K562 (cell line): Measurements from ENCODE around the gene DUS3L. TPM values are rescaled to one million over a fixed set of nuclear protein-coding genes. Genes with fewer than 3 reads are reported as not detected.

Experiments used
- ATAC-seq: fragments of 200-7000 bp; cut with Tn5 transposase; 3 replicates; pipeline ENCODE4 v1.9.1; 2020; ENCODE audit warnings: moderate library complexity
- BruUV-seq: library from RNA; stranded (reverse); fragments of 400-500 nt; replicated peaks from 2 replicates; lab custom pipeline; 2021; lab: Mats Ljungman, UMichigan
- CTCF ChIA-PET: fragments of 300-600 bp; formaldehyde crosslinking; extraction: SDS; loops from one replicate; lab custom pipeline; 2021; ENCODE audit warnings: low intra/inter-chr PET ratio; lab: Yijun Ruan, JAX
- POLR2A ChIA-PET: fragments of 300-600, 350-650 bp; sonication (Branson Sonifier 250); formaldehyde crosslinking; extraction: SDS; loops from one replicate; lab custom pipeline; 2021; ENCODE audit warnings: antibody characterized with exemption, inconsistent platforms; lab: Yijun Ruan, JAX
- DNase-seq, 4 experiments: peaks; one replicate each; pipeline versions ENCODE4 v3.0.0 to v3.0.0-alpha.2; 2011 to 2018; ENCODE audit warnings: low spot score in 3 of 4, mixed read lengths in 3 of 4; ENCODE audit errors: extremely low read depth in 1 of 4
- FAIRE-seq: peaks from 2 replicates; lab custom pipeline; 2011; peaks lifted over from hg19 to GRCh38; lab: Jason Lieb, UNC
- H2AFZ ChIP-seq: 2 replicates; pipeline ENCODE4 v1.6.0; 2011; ENCODE audit warnings: low read depth, low read length, control low read depth, inconsistent platforms
- H3K27ac ChIP-seq: fragments of 200-600 bp; 3 replicates; pipeline ENCODE4 v1.8.0; 2011; ENCODE audit warnings: low read depth, mild to moderate bottlenecking, control low read depth, inconsistent platforms, low read length, moderate library complexity, mixed read lengths; ENCODE audit errors: extremely low read depth
- H3K27me3 ChIP-seq, 2 experiments: fragments of 300-600 bp in 1 of 2; 2 replicates in 1 of 2; 3 replicates in 1 of 2; pipeline versions ENCODE4 v1.6.0 to v1.8.0; 2011; ENCODE audit warnings: inconsistent platforms in 2 of 2, low read length in 2 of 2, mild to moderate bottlenecking in 1 of 2, mixed read lengths in 1 of 2, moderate library complexity in 1 of 2; ENCODE audit not compliant: control insufficient read depth in 2 of 2, insufficient read depth in 2 of 2
- H3K36me3 ChIP-seq: fragments of 300-600 bp; 3 replicates; pipeline ENCODE4 v1.8.0; 2011; ENCODE audit warnings: mild to moderate bottlenecking, low read length, inconsistent platforms; ENCODE audit not compliant: control insufficient read depth, insufficient read depth
- H3K4me1 ChIP-seq, 2 experiments: fragments of 200-600 bp in 1 of 2; replicated peaks in 1 of 2; 2 replicates in 1 of 2; 3 replicates in 1 of 2; pipeline versions ENCODE4 v1.5.1 to v1.8.0; 2011; ENCODE audit warnings: inconsistent platforms in 2 of 2, low read length in 2 of 2, mild to moderate bottlenecking in 1 of 2, mixed read lengths in 1 of 2, moderate library complexity in 1 of 2; ENCODE audit not compliant: control insufficient read depth in 2 of 2, insufficient read depth in 2 of 2
- H3K4me2 ChIP-seq: 2 replicates; pipeline ENCODE4 v1.6.1; 2011; ENCODE audit warnings: low read length, control low read depth, inconsistent platforms, mixed read lengths; ENCODE audit not compliant: insufficient read depth
- H3K4me3 ChIP-seq: fragments of 200-600 bp; sonication (generic), shearing (Covaris generic); 2 replicates; pipeline ENCODE4 v1.5.1; 2016; ENCODE audit warnings: control low read depth, inconsistent platforms
- H3K79me2 ChIP-seq: fragments of 200-600 bp; 3 replicates; pipeline ENCODE4 v1.8.0; 2011; ENCODE audit warnings: low read length, inconsistent platforms; ENCODE audit not compliant: control insufficient read depth, insufficient read depth
- H3K9ac ChIP-seq, 2 experiments: 2 replicates each; pipeline versions ENCODE4 v1.6.0 to v1.6.1; 2011; ENCODE audit warnings: low read depth in 2 of 2, low read length in 2 of 2, control low read depth in 1 of 2, inconsistent platforms in 1 of 2, mild to moderate bottlenecking in 1 of 2, mixed read lengths in 1 of 2; ENCODE audit not compliant: insufficient read depth in 1 of 2
- H3K9me1 ChIP-seq: one replicate; pipeline ENCODE4 v1.6.0; 2011; ENCODE audit warnings: inconsistent platforms, mild to moderate bottlenecking, low read length, moderate library complexity; ENCODE audit not compliant: control insufficient read depth, insufficient read depth
- H3K9me3 ChIP-seq: replicated peaks from 2 replicates; pipeline ENCODE4 v1.5.1; 2011; ENCODE audit warnings: low read depth, low read length, inconsistent platforms; ENCODE audit not compliant: control insufficient read depth, insufficient read depth
- H4K20me1 ChIP-seq: replicated peaks from 2 replicates; pipeline ENCODE4 v1.6.1; 2011; ENCODE audit warnings: low read length, inconsistent platforms, mixed read lengths; ENCODE audit not compliant: control insufficient read depth, insufficient read depth
- ATF2 ChIP-seq: sonication (generic); formaldehyde crosslinking; IDR thresholded peaks from 2 replicates; pipeline ENCODE4 v1.8.1; 2022; ENCODE audit warnings: missing genetic modification reagents
- CBFA2T3 ChIP-seq: fragments of 450-650 bp; IDR thresholded peaks from 2 replicates; pipeline ENCODE4 v1.6.1; 2017
- CBX1 ChIP-seq: sonication (generic); IDR thresholded peaks from 2 replicates; pipeline ENCODE4 v1.6.1; 2016; ENCODE audit warnings: antibody characterized with exemption, low read depth, mild to moderate bottlenecking
- CHD1 ChIP-seq: fragments of 200-600 bp; sonication (generic); IDR thresholded peaks from one replicate; pipeline ENCODE4 v1.6.1; 2012; ENCODE audit warnings: mild to moderate bottlenecking, moderate library complexity, low read length, inconsistent platforms
- CHD4 ChIP-seq: fragments of 200-600 bp; sonication (generic); IDR thresholded peaks from 3 replicates; pipeline ENCODE4 v1.6.1; 2012; ENCODE audit warnings: low read depth, mild to moderate bottlenecking, mixed read lengths, low read length, inconsistent platforms; ENCODE audit not compliant: insufficient read depth, insufficient replicate concordance, poor library complexity, severe bottlenecking
- CREB1 ChIP-seq, 2 experiments: sonication (generic) in 1 of 2; formaldehyde crosslinking in 1 of 2; IDR thresholded peaks; 2 replicates each; pipeline versions ENCODE4 v1.6.1 to v1.8.0; 2012 to 2022; ENCODE audit warnings: inconsistent platforms in 1 of 2, mild to moderate bottlenecking in 1 of 2, missing genetic modification reagents in 1 of 2, moderate library complexity in 1 of 2
- E2F3 ChIP-seq: fragments of 250-450 bp; sonication (Bioruptor Pico); IDR thresholded peaks from 2 replicates; pipeline ENCODE4 v1.4.0; 2020; ENCODE audit warnings: mild to moderate bottlenecking
- LARP7 ChIP-seq: fragments of 450-650 bp; IDR thresholded peaks from 2 replicates; pipeline ENCODE4 v1.6.1; 2016
- MAFK ChIP-seq: IDR thresholded peaks from 2 replicates; pipeline ENCODE4 v1.6.1; 2011; ENCODE audit warnings: low read length, improper control_type of control experiment
- MCM5 ChIP-seq: fragments of 450-650 bp; IDR thresholded peaks from 2 replicates; pipeline ENCODE4 v1.6.1; 2016; ENCODE audit warnings: low read depth
- MCM7 ChIP-seq, 2 experiments: fragments of 450-650 bp; IDR thresholded peaks; 2 replicates each; pipeline ENCODE4 v1.6.1; 2016 to 2018
- MEF2A ChIP-seq: IDR thresholded peaks from 2 replicates; pipeline ENCODE4 v1.6.1; 2011; ENCODE audit warnings: low read depth, mild to moderate bottlenecking, low read length, moderate library complexity; ENCODE audit not compliant: control insufficient read depth
- NFIC ChIP-seq: fragments of 450-650 bp; IDR thresholded peaks from 2 replicates; pipeline ENCODE4 v1.6.1; 2017; ENCODE audit warnings: mild to moderate bottlenecking, inconsistent platforms
- SIX5 ChIP-seq, 2 experiments: IDR thresholded peaks; 2 replicates each; pipeline ENCODE4 v1.6.1; 2011; ENCODE audit warnings: low read length in 2 of 2, borderline replicate concordance in 1 of 2, low read depth in 1 of 2, mild to moderate bottlenecking in 1 of 2, moderate library complexity in 1 of 2; ENCODE audit not compliant: insufficient read depth in 1 of 2
- TCF7 ChIP-seq: sonication (generic); IDR thresholded peaks from 2 replicates; pipeline ENCODE4 v1.6.1; 2016; ENCODE audit warnings: antibody characterized with exemption, borderline replicate concordance
- THRA ChIP-seq: fragments of 450-650 bp; IDR thresholded peaks from 2 replicates; pipeline ENCODE4 v1.6.1; 2017; ENCODE audit warnings: mild to moderate bottlenecking, moderate library complexity
- ZC3H8 ChIP-seq: fragments of 450-650 bp; IDR thresholded peaks from 2 replicates; pipeline ENCODE4 v1.6.1; 2017
- ZNF175 ChIP-seq: fragments of 200-800 bp; sonication (Bioruptor generic); IDR thresholded peaks from 2 replicates; pipeline ENCODE4 v1.6.1; 2016; ENCODE audit warnings: low read depth, mild to moderate bottlenecking, missing genetic modification characterization, missing compliant biosample characterization
- ZNF830 ChIP-seq: fragments of 250-450 bp; sonication (Bioruptor Pico); IDR thresholded peaks from 2 replicates; pipeline ENCODE4 v1.5.0; 2021; ENCODE audit warnings: mild to moderate bottlenecking
- WGBS: fragments of 100-300 bp; shearing (Covaris generic); methylation state at CpG from one replicate; pipeline ENCODE4 v1.1.6; 2016; ENCODE audit warnings: low coverage, mixed read lengths; ENCODE audit not compliant: insufficient coverage; ENCODE audit errors: missing lambda C conversion rate; 5-methylcytosine and 5-hydroxymethylcytosine counted together
- in situ Hi-C: fragments of 300-500 bp; cut with MboI; formaldehyde crosslinking; loops from 4 replicates; pipeline ENCODE4 v1.15.0; 2018; ENCODE audit warnings: inconsistent platforms, mixed read lengths
- intact Hi-C: fragments of 100-400 bp; cut with micrococcal nuclease; formaldehyde crosslinking; loops from 2 replicates; pipeline ENCODE4 v1.14.2; 2022
- polyA plus RNA-seq, 8 experiments: library from polyadenylated mRNA; depleted of rRNA in 4 of 8; stranded (reverse) in 5 of 8; unstranded in 3 of 8; fragments of >200 nt; fragmentation: Nextera tagmentation in 2 of 8; fragmentation: Illumina TruSeq in 1 of 8; extraction: Ambion mirVana in 2 of 8; extraction: Trizol in 1 of 8; gene quantifications; 2 replicates each; pipeline versions ENCODE4 v1.2.1 to v1.2.3, GENCODE V29; 2011 to 2014; ENCODE audit warnings: inconsistent platforms in 1 of 8, missing spikeins in 1 of 8
- total RNA-seq, 7 experiments: library from RNA; depleted of rRNA in 6 of 7; stranded (reverse); fragments of >200 nt in 6 of 7; fragmentation: Illumina TruSeq in 2 of 7; extraction: Trizol in 2 of 7; gene quantifications; 2 replicates each; pipeline versions ENCODE4 v1.2.1 to v1.2.3, GENCODE V29; 2011 to 2021; ENCODE audit warnings: low replicate concordance in 1 of 7
- TF ChIP-seq, protein P1 (sequence below): fragments of 450-650 bp; IDR thresholded peaks from 2 replicates; pipeline ENCODE4 v1.7.1; 2018; ENCODE audit warnings: mild to moderate bottlenecking, low read depth; ENCODE audit not compliant: partially characterized antibody

DUS3L gene
- total and polyA plus RNA-seq, 9 of the 15 experiments (the other 6 are each of a cell fraction or from before 2014, with no cell fraction given), result 1.7 to 102 (median 77.5) TPM

DNA sequence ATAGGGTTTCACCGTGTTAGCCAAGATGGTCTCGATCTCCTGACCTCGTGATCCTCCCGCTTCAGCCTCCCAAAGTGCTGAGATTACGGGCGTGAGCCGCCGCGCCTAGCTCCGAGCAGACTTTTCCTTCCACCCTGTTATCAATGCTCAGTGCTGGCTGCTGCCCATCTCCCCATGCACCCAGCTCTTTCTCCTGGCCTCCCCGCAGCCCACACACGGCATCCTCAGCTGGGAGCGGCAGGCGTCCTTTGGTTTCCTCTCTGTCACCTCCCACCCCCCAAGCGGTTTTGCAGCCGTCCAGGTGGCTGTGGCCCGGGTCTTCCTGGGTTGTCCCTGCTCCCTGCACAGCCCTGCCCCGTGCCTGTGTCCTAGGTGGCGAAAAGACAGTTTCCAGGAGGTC, 18.5 kb downstream of the DUS3L start:
- in situ Hi-C loops, result no loop called here

More for the DNA sequence above, 18.5 kb downstream of the DUS3L start:
- intact Hi-C loops, result no loop called here
- Histone ChIP-seq H3K27ac (no peak overlapping the region), H3K9me3 (no peaks in the 10 kb centered on the region), H3K27me3 (peaks cover 2 to 9% of the 10 kb centered on the region in 2 experiments; a peak in 2 of 5 replicates), H3K9ac (peak overlapping the region in 1 of 2 experiments; percentile 35; a peak in 1 of 4 replicates), H3K4me1 (peaks cover 0 to 10% of the 10 kb centered on the region in 2 experiments; a peak in 4 of 5 replicates), H4K20me1 (no peaks in the 10 kb centered on the region), H3K4me2 (no peak overlapping the region), H3K4me3 (no peak overlapping the region), H3K79me2 (no peaks in the 10 kb centered on the region), H2AFZ (peak overlapping the region; percentile 79; the same call in 1 of the 2 replicates), H3K36me3 (no peaks in the 10 kb centered on the region), H3K9me1 (no peaks in the 10 kb centered on the region)
- CTCF ChIA-PET, result no interaction called here
- no peak for FAIRE-seq
- POLR2A ChIA-PET, result no interaction called here
- TF ChIP-seq TCF7 (no peak), CHD4 (no peak), CHD1 (no peak), ATF2 (CRISPR knock-in tag) (no peak), CBFA2T3 (no peak), CREB1 (IDR thresholded peaks at IDR 0.05) (no peak), CREB1 (CRISPR knock-in tag; IDR thresholded peaks at IDR 0.05) (no peak), ZC3H8 (no peak), NFIC (no peak), MCM7 (IDR thresholded peaks at IDR 0.05) (no peak), SIX5 (IDR thresholded peaks at IDR 0.05; ENCODE audit: borderline replicate concordance in 1 of 2, insufficient read depth in 1 of 2, low read depth in 1 of 2, low read length in 2 of 2) (no peak), MCM5 (no peak), E2F3 (CRISPR knock-in tag) (no peak), THRA (no peak), ZNF830 (CRISPR knock-in tag) (no peak), MAFK (no peak), LARP7 (no peak), CBX1 (no peak), MEF2A (no peak), ZNF175 (CRISPR knock-in tag) (no peak)
- TF ChIP-seq, protein P1, sequence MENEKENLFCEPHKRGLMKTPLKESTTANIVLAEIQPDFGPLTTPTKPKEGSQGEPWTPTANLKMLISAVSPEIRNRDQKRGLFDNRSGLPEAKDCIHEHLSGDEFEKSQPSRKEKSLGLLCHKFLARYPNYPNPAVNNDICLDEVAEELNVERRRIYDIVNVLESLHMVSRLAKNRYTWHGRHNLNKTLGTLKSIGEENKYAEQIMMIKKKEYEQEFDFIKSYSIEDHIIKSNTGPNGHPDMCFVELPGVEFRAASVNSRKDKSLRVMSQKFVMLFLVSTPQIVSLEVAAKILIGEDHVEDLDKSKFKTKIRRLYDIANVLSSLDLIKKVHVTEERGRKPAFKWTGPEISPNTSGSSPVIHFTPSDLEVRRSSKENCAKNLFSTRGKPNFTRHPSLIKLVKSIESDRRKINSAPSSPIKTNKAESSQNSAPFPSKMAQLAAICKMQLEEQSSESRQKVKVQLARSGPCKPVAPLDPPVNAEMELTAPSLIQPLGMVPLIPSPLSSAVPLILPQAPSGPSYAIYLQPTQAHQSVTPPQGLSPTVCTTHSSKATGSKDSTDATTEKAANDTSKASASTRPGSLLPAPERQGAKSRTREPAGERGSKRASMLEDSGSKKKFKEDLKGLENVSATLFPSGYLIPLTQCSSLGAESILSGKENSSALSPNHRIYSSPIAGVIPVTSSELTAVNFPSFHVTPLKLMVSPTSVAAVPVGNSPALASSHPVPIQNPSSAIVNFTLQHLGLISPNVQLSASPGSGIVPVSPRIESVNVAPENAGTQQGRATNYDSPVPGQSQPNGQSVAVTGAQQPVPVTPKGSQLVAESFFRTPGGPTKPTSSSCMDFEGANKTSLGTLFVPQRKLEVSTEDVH, result no peak
- 71% methylated on average over 19 of the region's 19 CpGs for WGBS
- ATAC-seq, result no peak
- DNase-seq, result peak in 1 of 4 experiments; percentile 5
- BruUV-seq, result no TSS peak
